GM21447 (cell line): ENCODE results near the gene VWA7.

Experiments
- ATAC-seq: cut with Tn5 transposase; IDR thresholded peaks from one replicate; pipeline ENCODE4 v1.9.1; 2021; ENCODE audit not compliant: unreplicated experiment

Gene VWA7

DNA sequence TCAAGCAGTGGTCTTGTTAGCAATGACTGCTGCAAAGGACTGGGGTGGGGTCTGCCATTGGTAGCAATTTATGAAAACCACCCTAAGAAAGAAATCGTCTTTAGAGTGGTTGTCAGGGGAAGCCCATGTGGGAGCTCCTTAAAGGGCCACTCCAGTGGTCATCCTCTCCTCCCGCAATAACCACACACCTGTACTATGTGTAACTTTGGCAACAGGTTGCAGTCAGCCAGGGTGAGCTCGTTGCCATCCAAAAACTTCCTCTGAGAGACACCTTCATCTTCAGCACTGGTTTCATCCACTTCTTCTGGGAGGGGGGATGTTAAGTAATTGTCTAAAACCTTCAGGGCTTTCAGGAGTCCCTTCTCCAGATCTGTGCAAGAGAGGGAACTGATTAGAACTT lies 45.1 kb downstream of the VWA7 start:
- ATAC-seq, result no peak

DNA sequence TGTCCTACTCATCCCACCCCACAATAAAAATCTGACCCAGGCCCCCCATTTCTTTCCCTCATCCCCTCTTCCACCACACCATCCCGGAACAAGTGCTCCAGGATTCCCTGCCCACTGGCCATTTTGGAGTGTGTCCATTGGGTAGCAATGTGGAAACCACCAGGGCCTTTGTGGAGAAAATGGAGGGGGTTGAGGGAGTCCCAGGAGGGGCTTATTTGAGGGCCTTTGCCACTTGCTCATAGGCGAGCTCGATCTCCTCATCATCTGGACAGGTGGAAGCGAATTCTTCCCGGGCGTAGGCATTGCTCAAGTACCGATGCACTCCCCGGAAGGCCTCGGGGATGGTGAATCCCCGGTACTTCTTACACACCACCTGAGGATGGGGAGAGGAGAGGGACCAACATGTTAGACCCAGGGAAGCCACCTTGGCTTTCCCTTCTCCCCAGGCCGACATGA lies 46.5 kb downstream of the VWA7 start:
- no peak for ATAC-seq

DNA sequence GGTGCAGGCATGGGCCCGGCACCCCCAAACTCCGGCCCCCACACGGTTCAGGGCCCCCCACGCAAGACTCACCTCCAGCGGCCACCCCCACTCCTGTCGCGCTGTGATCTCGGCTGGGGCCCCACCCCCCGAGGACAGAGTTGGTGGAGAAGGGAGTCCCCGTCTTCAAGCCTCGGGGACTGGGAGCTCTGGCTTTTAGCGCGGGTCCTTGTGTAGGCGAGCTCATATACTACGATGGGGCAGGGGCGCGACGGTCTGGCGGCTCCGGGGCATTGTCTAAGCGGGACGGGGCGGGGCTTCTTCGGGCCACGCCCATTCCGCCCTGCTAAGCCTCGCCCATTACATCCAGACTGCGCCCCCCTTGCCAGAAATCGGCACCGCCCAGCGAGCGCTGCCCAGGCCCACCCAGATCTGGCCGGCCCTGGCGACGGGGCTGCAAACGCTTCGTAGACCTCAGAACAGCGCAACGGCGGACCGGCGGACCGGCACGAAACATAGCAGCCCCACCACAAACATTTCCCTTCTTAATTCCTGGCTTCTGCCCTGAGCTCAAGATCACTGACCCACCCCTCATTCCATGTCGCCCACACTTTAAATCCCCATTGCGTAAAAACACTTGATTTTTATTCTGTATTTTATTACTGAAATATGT lies 47.0 kb downstream of the VWA7 start:
- ATAC-seq, result peak; percentile 36

DNA sequence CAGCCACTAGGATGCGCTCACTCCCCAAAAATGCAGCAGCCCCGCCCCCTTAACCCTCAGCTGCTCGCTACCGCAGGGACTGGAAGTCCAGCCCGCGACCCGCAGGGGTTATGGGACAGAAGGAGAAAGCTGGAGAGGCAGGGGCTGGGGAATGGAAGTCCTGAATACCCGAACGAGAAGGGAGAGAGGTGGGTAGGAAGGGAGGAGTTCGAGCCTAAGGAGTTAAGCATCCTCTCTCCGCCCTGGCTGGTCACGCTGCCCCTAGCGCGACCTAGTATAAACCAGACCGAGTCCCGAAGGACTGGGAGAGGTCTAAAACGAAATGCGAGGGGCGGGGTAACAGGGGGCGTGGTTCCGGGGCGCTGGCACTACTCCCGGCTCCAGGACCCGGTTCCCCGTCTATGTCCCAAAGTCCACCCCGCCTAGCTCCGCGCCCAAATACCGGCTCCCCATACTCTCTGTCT lies 47.6 kb downstream of the VWA7 start:
- ATAC-seq, result peak; percentile 47

DNA sequence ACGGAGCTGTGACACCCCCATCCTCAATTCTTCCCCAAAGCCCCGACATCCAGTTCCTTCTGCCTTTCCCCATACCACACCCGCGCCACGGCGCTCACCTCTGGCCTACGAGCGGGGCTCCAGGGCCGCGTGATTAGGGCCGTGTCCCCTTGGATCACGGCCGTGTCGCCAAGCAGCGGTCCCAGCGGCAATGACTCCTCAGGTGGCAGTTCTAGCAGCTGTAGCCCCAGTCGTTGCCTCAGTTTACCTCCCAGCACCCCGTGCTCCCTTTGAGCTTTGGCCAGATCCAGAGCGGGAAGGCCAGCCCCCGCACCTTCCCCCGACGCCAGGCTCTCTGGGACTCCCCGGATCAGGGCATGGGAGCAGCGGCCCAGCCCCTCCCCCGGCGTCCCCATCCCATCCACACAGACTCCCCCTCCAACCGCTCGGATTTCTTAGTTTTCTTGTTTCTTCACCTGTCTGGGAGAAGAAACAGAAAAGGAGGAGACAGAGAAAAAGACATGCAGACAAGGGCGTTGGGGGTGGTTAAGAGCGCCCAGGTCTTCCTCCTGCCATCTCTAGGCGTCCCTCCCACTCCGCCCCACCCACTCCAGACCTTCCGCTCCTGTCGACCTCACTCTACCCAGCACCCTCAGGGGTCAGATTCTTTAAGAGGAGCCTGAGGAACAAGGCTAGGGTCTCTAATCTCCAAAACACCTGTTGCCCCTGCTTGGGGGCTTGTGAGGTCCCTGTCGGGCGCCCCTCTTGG lies 48.2 kb downstream of the VWA7 start, which contains the start of gene DDAH2:
DDAH2 (minus strand) TSS at position 533 of the 748 bp plus-strand sequence; CDS start at position 395, 138 bp downstream.
- no peak for ATAC-seq

DNA sequence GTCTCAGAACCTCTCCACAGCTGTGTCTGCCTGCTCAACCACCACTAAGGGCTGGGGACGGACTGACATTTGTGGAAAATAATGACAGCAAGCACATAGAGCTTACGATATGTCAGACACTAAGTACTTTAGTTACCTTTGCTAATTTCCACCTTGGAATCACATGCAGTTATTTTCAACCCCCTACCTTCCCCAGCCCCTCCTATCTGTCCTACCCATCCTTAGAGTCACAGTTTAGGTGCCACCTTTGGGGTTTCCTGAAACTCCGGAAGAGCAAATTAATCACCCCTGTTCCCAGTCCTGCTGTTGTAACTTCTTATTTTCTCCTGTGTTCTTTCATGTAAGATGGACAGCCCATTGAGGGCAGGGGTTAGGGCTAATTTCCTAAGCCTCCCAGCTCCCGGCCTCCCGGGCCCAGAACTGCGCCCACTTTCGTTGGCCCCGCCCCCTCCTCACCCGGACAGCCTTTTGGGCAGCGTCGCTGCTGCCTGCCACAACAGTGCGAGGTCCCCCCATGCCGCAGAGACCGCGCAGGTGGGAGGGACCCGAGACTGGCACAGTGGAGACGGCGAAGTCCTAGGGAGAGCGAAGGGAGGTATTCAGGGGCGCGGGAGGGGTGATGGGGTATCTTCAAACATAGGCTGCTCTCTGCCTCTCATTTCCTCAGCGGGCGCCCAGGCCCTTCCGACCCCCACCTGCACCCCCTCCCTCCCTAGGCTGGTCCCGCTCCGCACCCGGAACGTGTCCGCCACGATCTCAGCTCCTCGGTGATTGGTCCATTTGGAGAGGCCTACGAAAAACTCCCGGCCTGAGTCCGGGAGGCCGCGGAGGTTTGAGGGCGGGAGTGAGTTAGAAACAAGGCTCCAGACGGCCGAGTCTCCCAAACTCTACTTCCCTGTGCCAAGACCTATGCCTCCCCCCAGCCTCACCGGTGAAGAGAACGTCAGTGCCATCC lies 49.1 kb downstream of the VWA7 start:
- ATAC-seq, result no peak

DNA sequence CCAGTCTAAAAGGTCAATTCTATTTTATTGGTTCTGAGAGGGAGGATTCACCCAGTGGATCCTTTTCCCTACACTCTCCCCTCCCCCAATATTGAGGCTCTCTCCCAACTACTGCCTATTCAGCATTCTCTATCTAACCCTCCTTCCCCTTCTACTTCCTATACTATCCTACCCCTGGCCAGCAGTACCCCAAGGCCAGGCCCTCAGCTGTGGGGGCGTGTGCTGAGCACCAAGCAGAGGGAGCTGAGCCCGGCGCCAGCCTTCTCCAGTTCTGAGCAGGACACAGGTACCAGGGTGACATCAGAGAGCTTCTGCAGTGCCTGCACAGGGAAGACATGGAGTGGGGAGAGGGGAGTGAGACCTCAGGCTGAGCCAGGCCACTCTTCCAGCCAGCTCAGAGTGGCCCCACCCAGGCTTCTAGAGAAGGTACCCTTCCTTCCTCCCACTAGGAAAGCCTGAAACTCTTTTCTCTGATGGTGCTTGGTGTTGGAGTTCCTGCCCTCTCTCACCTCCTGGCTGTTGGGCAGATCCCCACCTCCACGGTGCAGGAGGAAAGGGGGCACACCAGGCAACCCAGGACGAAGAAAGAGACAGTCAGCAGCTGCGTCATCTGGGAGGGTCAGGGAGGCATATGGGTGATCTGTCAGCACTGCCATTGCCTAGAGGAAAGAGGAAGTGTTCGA lies 50.0 kb downstream of the VWA7 start:
- ATAC-seq, result peak; percentile 48

DNA sequence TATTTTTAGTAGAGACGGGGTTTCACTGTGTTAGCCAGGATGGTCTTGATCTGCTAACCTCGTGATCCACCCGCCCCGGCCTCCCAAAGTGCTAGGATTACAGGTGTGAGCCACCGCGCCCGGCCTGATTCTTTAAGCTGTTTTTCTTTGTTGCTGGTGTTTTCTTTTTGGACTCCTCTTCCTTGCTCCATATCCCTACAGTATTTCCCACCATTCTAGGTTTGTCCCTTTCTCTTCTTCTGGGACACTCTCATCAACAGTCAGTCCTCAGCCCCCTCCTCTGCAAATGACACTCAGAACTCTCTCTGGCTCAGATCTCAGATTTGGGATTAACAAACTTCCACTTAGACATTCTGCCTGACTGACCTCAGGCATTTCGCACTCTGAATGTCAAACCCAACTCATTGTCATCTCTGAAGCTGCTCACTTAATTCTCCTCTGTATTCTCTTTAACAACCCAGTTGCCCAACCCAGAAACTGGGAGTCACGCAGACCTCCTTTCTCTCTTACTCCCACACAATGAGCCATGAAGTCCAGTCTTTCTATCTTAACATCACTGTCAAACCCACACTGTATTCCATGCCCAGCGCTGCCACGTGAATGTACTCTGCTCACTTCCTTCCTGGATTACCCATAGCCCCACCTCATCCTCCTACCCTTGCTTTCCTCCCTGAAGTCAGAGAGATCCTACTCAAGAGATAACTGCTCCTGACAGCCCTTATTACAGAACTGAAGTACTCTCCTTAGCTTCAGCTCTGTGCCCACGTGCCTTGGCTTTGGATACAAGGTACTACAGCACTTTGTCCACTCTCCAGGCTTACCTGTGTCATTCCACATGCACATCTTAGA lies 51.4 kb downstream of the VWA7 start:
- ATAC-seq, result no peak

DNA sequence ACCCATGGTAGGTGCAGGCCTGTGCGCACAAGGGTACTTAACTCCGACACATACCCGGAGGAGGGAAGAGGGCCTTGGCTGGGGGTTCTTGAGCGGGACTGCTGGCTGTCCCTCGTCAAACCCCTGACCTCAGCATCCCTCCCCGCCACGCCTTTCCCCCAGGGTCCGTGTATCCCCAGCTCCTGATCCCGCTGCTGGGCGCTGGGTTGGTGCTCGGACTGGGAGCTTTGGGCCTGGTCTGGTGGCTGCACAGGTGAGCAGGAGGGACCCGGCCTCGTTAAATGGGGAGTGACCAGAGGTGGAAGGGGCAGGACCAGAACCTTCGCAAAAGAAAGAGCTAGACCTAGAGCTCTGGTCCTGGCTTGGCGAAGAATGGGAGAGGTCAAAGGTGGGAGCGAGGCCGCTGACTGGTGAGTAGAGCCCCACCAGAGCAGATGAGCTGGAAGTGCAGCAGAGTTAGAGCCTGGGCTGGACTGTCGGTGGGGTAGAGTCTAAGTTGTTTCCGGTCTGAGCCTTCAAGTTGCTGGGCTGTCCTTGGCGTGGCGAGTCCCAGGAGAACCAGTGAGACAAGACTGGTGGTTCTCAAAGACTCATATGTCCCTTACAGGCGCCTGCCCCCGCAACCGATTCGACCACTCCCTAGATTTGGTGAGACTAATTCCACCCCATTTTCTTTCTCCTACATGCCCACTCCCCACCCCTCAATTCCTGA lies 53.0 kb downstream of the VWA7 start:
- no peak for ATAC-seq

DNA sequence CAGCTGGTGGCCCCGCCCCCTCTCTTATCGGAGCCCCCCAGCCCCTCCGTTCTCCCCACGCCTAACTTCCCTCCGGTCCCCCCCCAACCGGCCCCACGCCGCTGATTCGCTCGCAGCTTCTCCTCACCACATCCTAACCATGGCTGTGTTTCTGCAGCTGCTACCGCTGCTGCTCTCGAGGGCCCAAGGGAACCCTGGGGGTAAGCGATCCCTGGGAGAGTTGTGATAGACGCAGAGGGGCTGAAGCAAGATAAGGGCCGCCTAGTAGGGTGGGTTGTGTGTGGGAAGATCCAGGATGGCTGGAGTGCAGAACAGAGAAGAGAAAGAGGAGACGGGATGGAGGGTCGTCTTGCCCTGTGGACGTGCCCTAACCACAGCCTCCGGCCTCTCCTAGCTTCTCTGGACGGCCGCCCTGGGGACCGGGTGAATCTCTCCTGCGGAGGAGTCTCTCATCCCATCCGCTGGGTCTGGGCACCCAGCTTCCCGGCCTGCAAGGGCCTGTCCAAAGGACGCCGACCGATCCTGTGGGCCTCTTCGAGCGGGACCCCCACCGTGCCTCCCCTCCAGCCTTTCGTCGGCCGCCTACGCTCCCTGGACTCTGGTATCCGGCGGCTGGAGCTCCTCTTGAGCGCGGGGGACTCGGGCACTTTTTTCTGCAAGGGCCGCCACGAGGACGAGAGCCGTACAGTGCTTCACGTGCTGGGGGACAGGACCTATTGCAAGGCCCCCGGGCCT lies 53.7 kb downstream of the VWA7 start, which contains the start of gene MPIG6B:
MPIG6B (plus strand) TSS at position 129 of the 735 bp plus-strand sequence; CDS start at position 140, 11 bp downstream.
- no peak for ATAC-seq

DNA sequence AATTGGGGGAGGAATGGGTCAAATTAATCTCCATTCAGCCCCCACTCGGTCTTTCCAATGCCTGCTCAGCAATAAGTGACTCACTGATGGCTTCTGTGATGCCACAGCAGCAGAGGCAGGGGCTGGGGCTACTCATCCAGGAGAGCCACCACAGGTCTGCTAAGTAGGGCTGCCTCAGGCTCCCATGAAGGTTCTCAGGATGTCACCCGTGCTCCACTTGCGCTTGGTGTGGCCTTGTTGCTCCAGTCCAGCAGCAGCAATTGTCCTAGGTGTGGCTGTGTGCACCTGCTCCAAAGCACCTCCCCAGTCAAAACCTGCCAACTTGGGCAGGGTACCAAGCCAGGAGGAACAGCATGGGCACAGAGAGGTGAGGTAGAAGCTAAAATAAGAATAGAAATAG lies 55.0 kb downstream of the VWA7 start:
- no peak for ATAC-seq

DNA sequence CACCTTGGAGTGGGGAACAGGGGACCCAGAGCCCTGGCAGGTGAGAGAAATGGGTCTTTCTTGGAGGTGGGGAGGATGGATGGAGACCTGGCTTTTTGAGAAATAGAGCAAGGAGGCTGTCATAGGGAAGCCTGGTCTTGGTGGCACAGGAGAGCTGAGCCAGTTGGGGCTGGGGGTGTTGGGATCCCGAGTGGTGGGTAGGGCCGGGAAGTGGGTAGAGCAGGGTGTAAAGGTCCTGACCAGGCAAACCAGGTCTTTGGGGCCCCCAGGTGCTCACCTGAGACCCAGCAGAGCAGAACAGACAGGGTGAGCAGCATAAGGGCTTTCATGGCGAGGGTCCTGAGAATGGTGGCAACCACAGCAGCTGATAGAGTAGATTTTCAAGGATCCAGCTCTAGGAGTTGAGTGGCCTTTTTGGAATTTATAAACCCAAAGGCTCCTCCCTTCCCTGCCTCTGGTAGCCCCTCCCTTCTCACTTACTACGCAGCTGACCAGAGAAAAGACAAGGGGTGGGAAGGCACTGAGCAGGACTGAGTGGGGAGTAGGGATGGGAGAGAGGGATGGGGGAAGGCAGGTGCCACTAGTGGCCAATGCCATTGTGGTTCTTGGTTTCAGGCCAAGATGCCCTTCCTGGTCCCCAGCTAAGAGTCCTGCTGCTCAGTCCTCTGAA lies 55.6 kb downstream of the VWA7 start, which contains the start of gene LY6G6C:
LY6G6C (minus strand) TSS at position 396 of the 670 bp plus-strand sequence; CDS start at position 329, 67 bp downstream.
- no peak for ATAC-seq

DNA sequence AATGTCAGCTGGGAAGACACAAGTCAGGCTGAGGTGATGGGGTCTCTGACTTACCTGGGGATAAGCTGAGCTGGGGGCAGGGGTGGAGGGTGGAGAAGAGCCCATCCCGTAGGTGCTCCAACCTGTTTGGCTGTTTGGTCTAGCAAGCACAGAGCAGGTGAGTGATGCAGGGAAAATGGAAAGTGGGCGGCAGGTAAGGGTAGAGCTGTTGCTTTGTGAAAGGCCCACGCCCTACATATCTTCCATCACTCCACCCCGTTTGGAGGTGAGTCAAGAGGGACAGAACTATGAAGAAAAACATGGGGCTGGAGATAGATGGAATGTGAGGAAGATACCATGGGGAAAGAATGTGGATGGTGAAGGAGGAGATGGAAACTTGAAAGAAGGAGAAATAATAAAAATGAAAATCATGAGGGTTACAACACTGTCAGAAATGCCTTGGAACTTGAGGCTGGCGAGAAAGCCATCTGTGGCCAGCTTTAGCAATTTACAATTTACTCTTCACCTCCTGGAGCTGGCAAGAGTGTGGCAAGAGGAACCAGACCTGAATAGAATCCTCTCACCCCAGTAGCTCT lies 56.8 kb downstream of the VWA7 start:
- ATAC-seq, result no peak

DNA sequence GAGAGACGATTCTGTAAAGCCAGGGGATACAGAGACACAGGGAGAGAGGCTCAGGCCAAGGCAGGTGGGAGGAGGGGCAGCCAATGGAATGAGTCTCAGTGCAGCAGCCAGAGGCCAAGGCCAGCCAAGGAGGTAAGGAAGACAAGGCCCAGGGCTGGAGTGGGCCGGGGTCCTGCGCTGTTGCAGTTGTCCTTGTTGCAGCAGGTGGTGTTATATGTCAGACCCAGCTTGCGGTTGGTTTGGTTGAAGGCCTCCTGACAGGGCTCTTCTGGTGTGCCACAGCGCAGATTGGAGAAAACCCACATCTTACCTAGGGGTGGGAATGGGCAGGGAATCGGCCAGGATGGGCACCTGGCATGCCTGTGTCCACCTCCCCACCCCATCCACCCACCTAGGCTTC lies 58.1 kb downstream of the VWA7 start:
- ATAC-seq, result no peak

DNA sequence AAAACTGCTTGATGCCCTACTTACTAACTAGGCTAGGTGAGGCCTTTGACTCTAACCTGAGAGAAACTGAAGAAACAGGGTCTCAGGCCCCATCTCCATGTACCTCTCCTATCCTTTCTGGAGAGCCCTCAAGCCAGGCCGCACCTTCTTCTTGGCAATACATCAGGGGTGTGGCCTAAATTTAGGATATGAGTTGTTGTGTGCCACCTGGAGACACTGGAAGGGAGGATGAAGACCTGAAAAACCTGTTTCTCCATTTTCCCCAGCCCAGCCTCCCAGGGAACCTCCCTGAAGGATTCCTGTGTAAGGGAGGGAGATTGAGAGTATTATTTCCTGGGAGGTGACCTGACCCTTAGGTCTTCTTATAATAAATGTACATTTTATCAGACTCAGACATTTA lies 58.9 kb downstream of the VWA7 start:
- no peak for ATAC-seq

DNA sequence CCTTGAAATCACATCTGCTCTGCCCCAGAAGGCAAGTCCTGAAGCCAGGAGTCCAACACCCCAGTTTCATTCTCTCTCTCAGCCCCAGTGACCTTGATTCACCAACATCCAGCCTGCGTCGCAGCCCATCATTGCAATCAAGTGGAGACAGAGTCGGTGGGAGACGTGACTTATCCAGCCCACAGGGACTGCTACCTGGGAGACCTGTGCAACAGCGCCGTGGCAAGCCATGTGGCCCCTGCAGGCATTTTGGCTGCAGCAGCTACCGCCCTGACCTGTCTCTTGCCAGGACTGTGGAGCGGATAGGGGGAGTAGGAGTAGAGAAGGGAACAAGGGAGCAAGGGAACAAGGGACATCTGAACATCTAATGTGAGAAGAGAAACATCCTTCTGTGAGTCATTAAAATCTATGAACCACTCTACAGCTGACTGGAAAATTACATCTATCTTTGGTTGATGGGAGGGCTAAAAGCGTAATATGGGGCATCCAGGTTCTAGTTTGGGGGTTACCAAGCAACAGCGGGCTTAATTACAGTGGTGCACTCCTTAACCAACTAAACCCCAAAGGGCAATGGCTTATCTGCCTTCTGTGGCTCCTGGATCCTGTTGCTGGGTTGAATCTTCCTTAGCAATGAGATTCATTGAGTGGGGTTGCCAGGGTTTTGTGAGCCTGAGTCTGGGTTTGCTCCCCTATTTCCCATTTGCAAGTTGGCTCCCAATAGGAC lies 59.5 kb downstream of the VWA7 start:
- ATAC-seq, result no peak
